Spleen (tissue), 13 donors: ENCODE data around the gene LHB. TPM values are rescaled to one million over a fixed set of nuclear protein-coding genes. Genes with fewer than 3 reads are reported as not detected.

ENCODE experiments used
- DNase-seq: peaks from one replicate; pipeline ENCODE4 v3.0.0-alpha.2; 2020
- H3K27ac ChIP-seq, 8 donors: fragments of 200-600 bp; sonication (generic) in 7 of 8; 1 replicate in 4 of 8; 2 replicates in 4 of 8; pipeline versions ENCODE4 v1.5.0 to v1.8.0; 2016 to 2021; ENCODE audit warnings: inconsistent platforms in 4 of 8, mild to moderate bottlenecking in 4 of 8, moderate library complexity in 1 of 8
- H3K27me3 ChIP-seq, 7 donors: fragments of 200-600 bp; sonication (generic) in 6 of 7; replicated peaks in 1 of 7; 1 replicate in 4 of 7; 2 replicates in 3 of 7; pipeline versions ENCODE4 v1.5.0 to v1.8.0; 2016 to 2021; ENCODE audit warnings: inconsistent platforms in 3 of 7, mild to moderate bottlenecking in 1 of 7
- H3K36me3 ChIP-seq, 6 donors: fragments of 200-600 bp; sonication (generic) in 5 of 6; 1 replicate in 4 of 6; 2 replicates in 2 of 6; pipeline versions ENCODE4 v1.5.0 to v1.8.0; 2016 to 2021; ENCODE audit warnings: inconsistent platforms in 2 of 6
- H3K4me1 ChIP-seq, 6 donors: fragments of 200-600 bp; sonication (generic) in 5 of 6; 1 replicate in 3 of 6; 2 replicates in 3 of 6; pipeline versions ENCODE4 v1.5.0 to v1.8.0; 2016 to 2021; ENCODE audit warnings: inconsistent platforms in 3 of 6
- H3K4me3 ChIP-seq, 8 donors: fragments of 200-600 bp; sonication (generic) in 7 of 8; 1 replicate in 4 of 8; 2 replicates in 4 of 8; pipeline versions ENCODE4 v1.5.0 to v1.8.0; 2016 to 2021; ENCODE audit warnings: inconsistent platforms in 4 of 8, mild to moderate bottlenecking in 4 of 8, moderate library complexity in 2 of 8
- H3K9me3 ChIP-seq, 8 donors: fragments of 200-600 bp; sonication (generic) in 7 of 8; 1 replicate in 4 of 8; 2 replicates in 4 of 8; pipeline versions ENCODE4 v1.5.0 to v1.8.0; 2016 to 2021; ENCODE audit warnings: inconsistent platforms in 4 of 8
- POLR2A ChIP-seq, 3 donors: fragments of 450-650 bp; IDR thresholded peaks; one replicate each; pipeline ENCODE4 v1.5.1; 2017; ENCODE audit warnings: antibody characterized with exemption in 3 of 3, mild to moderate bottlenecking in 1 of 3
- POLR2AphosphoS5 ChIP-seq, 3 donors: sonication (generic); formaldehyde crosslinking; IDR thresholded peaks; one replicate each; pipeline ENCODE4 v1.5.1; 2017; ENCODE audit warnings: antibody characterized with exemption in 3 of 3
- WGBS, 5 donors: extraction: QIAGEN DNeasy Blood & Tissue Kit in 3 of 5; methylation state at CpG; one replicate each; pipeline versions ENCODE4 v1.1.5 to v1.1.7; 2013 to 2018; 5-methylcytosine and 5-hydroxymethylcytosine counted together
- intact Hi-C: fragments of 100-400 bp; cut with DNase I; formaldehyde crosslinking; loops from one replicate; pipeline ENCODE4 v1.15.0; 2023; ENCODE audit warnings: low total_unique reads
- long read RNA-seq, 2 donors: transcript quantifications; one replicate each; lab custom pipeline, GENCODE V29; 2026
- polyA plus RNA-seq, 3 donors: library from polyadenylated mRNA; stranded (reverse); fragments of 200-250 nt; gene quantifications; one replicate each; pipeline ENCODE4 v1.2.1, GENCODE V29; 2013
- total RNA-seq, 7 donors: library from RNA; depleted of rRNA in 3 of 7; stranded (reverse); fragments of >200 nt in 3 of 7; fragmentation: NEBNext Ultra II Directional in 4 of 7; extraction: Animal tissue kit (Norgen Biotek cat#: 25700) in 4 of 7; gene quantifications; one replicate each; pipeline versions ENCODE4 v1.1.0 to v1.2.1, GENCODE V29; 2016 to 2021
- TF ChIP-seq, protein P1 (sequence below), 11 experiments: fragments of 200-600 bp in 7 of 11; fragments of 450-650 bp in 4 of 11; sonication (generic) in 4 of 11; IDR thresholded peaks in 8 of 11; conservative IDR thresholded peaks in 3 of 11; 1 replicate in 7 of 11; 2 replicates in 4 of 11; pipeline versions ENCODE4 v1.4.0 to v1.8.0; 2016 to 2021; ENCODE audit warnings: antibody characterized with exemption in 11 of 11, inconsistent platforms in 4 of 11, mild to moderate bottlenecking in 1 of 11
- donor health status: healthy with polysubstance abuse.
- donor health status: DM: no; HTN: no; CAD: no; lungs with moderate emphysema.
- donor health status: DM: no; HTN: no; CAD: no.
- donor health status: Bipolar disorder and iron deficiency.
- donor health status: healthy.
- donor health status: DM: no; HTN: no; CAD: no.
- donor health status: DM: yes; HTN: yes; CAD: no.

LHB gene
- total RNA-seq (under 1 TPM in 1 of 7 donors, not detected in 6; 0.79 TPM), polyA plus RNA-seq (1 to 10 TPM in 2 of 3 donors, under 1 TPM in 1; 0.50 to 1.5 (median 1.5) TPM)
- long read RNA-seq, donor 1: 0 reads
- long read RNA-seq, donor 2: 0 reads

- DNase-seq: no peak
- TF ChIP-seq, protein P1, sequence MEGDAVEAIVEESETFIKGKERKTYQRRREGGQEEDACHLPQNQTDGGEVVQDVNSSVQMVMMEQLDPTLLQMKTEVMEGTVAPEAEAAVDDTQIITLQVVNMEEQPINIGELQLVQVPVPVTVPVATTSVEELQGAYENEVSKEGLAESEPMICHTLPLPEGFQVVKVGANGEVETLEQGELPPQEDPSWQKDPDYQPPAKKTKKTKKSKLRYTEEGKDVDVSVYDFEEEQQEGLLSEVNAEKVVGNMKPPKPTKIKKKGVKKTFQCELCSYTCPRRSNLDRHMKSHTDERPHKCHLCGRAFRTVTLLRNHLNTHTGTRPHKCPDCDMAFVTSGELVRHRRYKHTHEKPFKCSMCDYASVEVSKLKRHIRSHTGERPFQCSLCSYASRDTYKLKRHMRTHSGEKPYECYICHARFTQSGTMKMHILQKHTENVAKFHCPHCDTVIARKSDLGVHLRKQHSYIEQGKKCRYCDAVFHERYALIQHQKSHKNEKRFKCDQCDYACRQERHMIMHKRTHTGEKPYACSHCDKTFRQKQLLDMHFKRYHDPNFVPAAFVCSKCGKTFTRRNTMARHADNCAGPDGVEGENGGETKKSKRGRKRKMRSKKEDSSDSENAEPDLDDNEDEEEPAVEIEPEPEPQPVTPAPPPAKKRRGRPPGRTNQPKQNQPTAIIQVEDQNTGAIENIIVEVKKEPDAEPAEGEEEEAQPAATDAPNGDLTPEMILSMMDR (IDR thresholded peaks at IDR 0.05 in 8 of 11, conservative IDR thresholded peaks at IDR 0.05 in 3 of 11): no peak
- TF ChIP-seq POLR2A (IDR thresholded peaks at IDR 0.05) (no peak), POLR2AphosphoS5 (IDR thresholded peaks at IDR 0.05) (no peak)
- no peaks in the 10 kb centered on the region for H3K9me3 ChIP-seq
- intact Hi-C loops: no loop called here
- H3K4me3 ChIP-seq: peak within 1 kb of the TSS; percentile 43 to 77 (median 52)
- whole genome bisulfite sequencing, 5 donors: 63 to 76% (median 71%) methylated on average over 13 to 17 of the region's 17 CpGs
- peak within 1 kb of the TSS in 7 of 8 donors; percentile 9 to 59 (median 44) for H3K27ac ChIP-seq
- H3K27me3 ChIP-seq: peaks cover 0 to 34% (median 7%) of the 10 kb centered on the region in 7 donors
- peaks cover 0 to 43% (median 22%) of the 10 kb centered on the region in 6 donors for H3K36me3 ChIP-seq
- peaks cover 4 to 32% (median 25%) of the 10 kb centered on the region in 6 donors for H3K4me1 ChIP-seq
Measured at GRCh38 chr19:49017041-49017665, at the start of gene LHB. TSS of gene LHB (minus strand) at chr19:49017091. CDS start at chr19:49017081, 10 bp downstream.

DNA sequence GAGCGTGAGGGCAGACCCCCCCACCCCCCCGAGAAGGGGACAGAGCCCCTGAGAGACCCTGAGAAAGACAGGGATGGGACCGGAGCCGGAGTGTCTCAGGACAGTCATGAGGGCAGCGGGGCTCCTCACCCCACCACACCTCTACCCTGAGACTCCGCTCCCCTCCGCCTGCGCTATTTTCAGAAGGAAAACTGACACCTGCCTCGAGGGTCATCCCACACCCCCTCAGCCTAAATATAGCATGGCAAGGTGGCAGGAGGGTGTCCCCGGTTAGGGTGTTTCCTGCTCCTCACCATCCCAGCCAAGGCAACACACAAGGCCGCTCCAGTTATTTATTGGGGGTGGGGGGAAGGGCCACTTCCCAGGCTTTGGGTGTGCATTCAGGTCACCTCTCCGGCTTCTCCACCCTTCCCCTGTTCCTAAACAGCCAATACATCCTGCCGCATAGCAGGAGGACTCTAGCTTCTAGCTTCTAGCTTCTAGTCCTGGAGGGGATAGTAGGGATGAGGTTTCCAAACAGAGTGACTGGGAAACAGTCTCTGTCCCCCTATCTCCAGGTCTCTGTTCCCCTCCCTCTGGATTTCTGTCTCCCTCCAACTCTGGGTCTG is 49.1 kb upstream of the LHB start:
- Histone ChIP-seq H3K9me3 (no peaks in the 10 kb centered on the region), H3K27me3 (peaks cover 0 to 100% (median 63%) of the 10 kb centered on the region in 7 donors), H3K4me3 (no peak overlapping the region), H3K27ac (no peak overlapping the region), H3K4me1 (peaks cover 0 to 10% (median 6%) of the 10 kb centered on the region in 6 donors), H3K36me3 (no peaks in the 10 kb centered on the region)
- no peak for DNase-seq
- TF ChIP-seq POLR2AphosphoS5 (IDR thresholded peaks at IDR 0.05) (no peak), POLR2A (IDR thresholded peaks at IDR 0.05) (no peak)
- TF ChIP-seq, protein P1 (IDR thresholded peaks at IDR 0.05 in 8 of 11, conservative IDR thresholded peaks at IDR 0.05 in 3 of 11): no peak
- 43 to 52% (median 48%) methylated on average over 12 to 13 of the region's 13 CpGs for WGBS, 5 donors
- intact Hi-C loops: no loop called here

DNA sequence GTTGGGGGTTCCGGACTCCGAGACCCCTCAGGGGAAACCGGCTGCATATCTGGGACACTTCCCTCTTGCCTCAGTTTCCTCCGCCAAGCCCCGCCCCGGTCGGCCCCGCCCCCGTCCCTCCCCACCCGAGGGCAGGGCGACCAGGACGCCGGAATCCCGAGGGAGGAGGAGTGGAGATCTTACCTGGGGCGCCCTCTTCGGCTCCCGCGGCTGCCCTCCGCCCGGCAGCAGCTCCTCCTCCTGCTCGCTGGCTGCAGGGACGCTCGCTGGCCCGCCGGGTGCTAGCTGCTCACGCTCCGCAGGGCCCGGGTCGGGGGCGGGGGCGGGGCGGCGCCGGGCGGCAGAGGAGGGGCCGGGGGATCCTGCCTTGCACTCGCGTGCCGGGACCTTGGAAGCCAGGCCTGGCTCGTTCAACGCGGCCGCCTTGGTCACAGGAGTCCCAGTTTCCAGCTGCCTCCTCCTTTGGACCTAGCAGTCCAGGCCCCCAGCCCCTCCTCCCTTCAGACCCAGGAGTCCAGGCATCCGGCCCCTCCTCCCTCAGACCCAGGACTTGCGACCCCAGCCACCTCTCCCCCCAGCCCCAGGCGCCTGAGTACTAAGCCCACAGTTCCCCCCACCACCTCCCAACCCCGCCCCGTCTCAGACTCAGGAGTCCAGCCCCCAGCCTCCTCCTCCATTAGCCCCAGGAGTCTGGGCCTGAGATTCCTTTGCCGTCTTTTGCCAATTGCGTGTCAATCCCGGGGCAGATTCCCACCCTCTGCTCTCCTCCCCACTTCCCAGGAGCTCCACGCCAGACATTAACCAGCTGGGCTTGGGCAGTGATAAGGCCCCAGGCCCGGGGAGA is 48.1 kb upstream of the LHB start, which contains the start of gene NTF4:
TSS of gene NTF4 (minus strand) at position 51 of the 844 bp plus-strand sequence. CDS start 2,821 bp downstream, outside the sequence.
- TF ChIP-seq POLR2A (IDR thresholded peaks at IDR 0.05) (no peak), POLR2AphosphoS5 (IDR thresholded peaks at IDR 0.05) (no peak)
- TF ChIP-seq, protein P1 (IDR thresholded peaks at IDR 0.05 in 8 of 11, conservative IDR thresholded peaks at IDR 0.05 in 3 of 11): no peak
- intact Hi-C loops: no loop called here
- Histone ChIP-seq H3K4me3 (peak within 1 kb of the TSS in 1 of 8 donors; percentile 49), H3K36me3 (no peaks in the 10 kb centered on the region), H3K27ac (no peak within 1 kb of the TSS), H3K9me3 (no peaks in the 10 kb centered on the region), H3K4me1 (peaks cover 0 to 10% (median 6%) of the 10 kb centered on the region in 6 donors), H3K27me3 (peaks cover 0 to 99% (median 57%) of the 10 kb centered on the region in 7 donors)
- WGBS, 5 donors: 6 to 18% (median 7%) methylated on average over 22 to 53 of the region's 53 CpGs
- DNase-seq: no peak
